IMR-90 (cell line): ENCODE results near the gene RAB19. TPM values are rescaled to one million over a fixed set of nuclear protein-coding genes. Genes with fewer than 3 reads are reported as not detected.

Source experiments
- ATAC-seq: fragments of 200-7000 bp; cut with Tn5 transposase; 2 replicates; pipeline ENCODE4 v1.9.1; 2020; ENCODE audit warnings: low read depth, mild to moderate bottlenecking, moderate library complexity
- BruUV-seq: library from RNA; stranded (reverse); fragments of 400-500 nt; replicated peaks from 2 replicates; lab custom pipeline; 2021; lab: Mats Ljungman, UMichigan
- CTCF ChIA-PET: fragments of 300-600 bp; formaldehyde crosslinking; extraction: SDS; loops from one replicate; lab custom pipeline; 2021; ENCODE audit warnings: antibody characterized with exemption; lab: Yijun Ruan, JAX
- POLR2A ChIA-PET: fragments of 300-600 bp; sonication (Branson Sonifier 250); formaldehyde crosslinking; loops from one replicate; lab custom pipeline; 2022; ENCODE audit warnings: antibody characterized with exemption; ENCODE audit not compliant: unreplicated experiment; lab: Charles Lee
- DNase-seq: peaks from one replicate; pipeline ENCODE4 v3.0.0; 2013
- H2AFZ ChIP-seq: replicated peaks from 2 replicates; pipeline ENCODE3; 2013; ENCODE audit warnings: low read length, mild to moderate bottlenecking; ENCODE audit not compliant: poor library complexity
- H2AK5ac ChIP-seq: 2 replicates; pipeline ENCODE4 v1.6.1; 2013; ENCODE audit warnings: low read depth, low read length, inconsistent platforms
- H2AK9ac ChIP-seq: replicated peaks from 2 replicates; pipeline ENCODE3; 2013; ENCODE audit warnings: mild to moderate bottlenecking, low read depth, low read length, moderate library complexity; ENCODE audit not compliant: poor library complexity
- H2BK120ac ChIP-seq: 2 replicates; pipeline ENCODE4 v1.6.1; 2013; ENCODE audit warnings: low read depth, low read length, inconsistent platforms
- H2BK15ac ChIP-seq: 3 replicates; pipeline ENCODE4 v1.6.1; 2013; ENCODE audit warnings: low read depth, low read length, inconsistent platforms
- H2BK20ac ChIP-seq: 2 replicates; pipeline ENCODE4 v1.6.1; 2013; ENCODE audit warnings: low read depth, mild to moderate bottlenecking, inconsistent platforms, low read length, moderate library complexity
- H2BK5ac ChIP-seq: 2 replicates; pipeline ENCODE4 v1.6.1; 2013; ENCODE audit warnings: mild to moderate bottlenecking, low read depth, low read length, inconsistent platforms; ENCODE audit not compliant: poor library complexity, severe bottlenecking
- H3K14ac ChIP-seq: replicated peaks from 2 replicates; pipeline ENCODE4 v1.6.1; 2013; ENCODE audit warnings: low read depth, low read length, inconsistent platforms
- H3K18ac ChIP-seq: 2 replicates; pipeline ENCODE4 v1.6.1; 2013; ENCODE audit warnings: low read depth, low read length, control low read depth
- H3K23ac ChIP-seq: 2 replicates; pipeline ENCODE4 v1.6.1; 2013; ENCODE audit warnings: low read depth, low read length, inconsistent platforms
- H3K27ac ChIP-seq: 2 replicates; pipeline ENCODE4 v1.5.1; 2013; ENCODE audit warnings: mild to moderate bottlenecking, control low read depth, low read length; ENCODE audit not compliant: insufficient read depth
- H3K27me3 ChIP-seq: 2 replicates; pipeline ENCODE4 v1.6.1; 2013; ENCODE audit warnings: low read length; ENCODE audit not compliant: control insufficient read depth, insufficient read depth
- H3K36me3 ChIP-seq: 2 replicates; pipeline ENCODE4 v1.6.1; 2013; ENCODE audit warnings: low read length, mixed read lengths; ENCODE audit not compliant: control insufficient read depth, insufficient read depth
- H3K4ac ChIP-seq: 2 replicates; pipeline ENCODE4 v1.6.1; 2013; ENCODE audit warnings: low read depth, low read length, inconsistent platforms
- H3K4me1 ChIP-seq: 2 replicates; pipeline ENCODE4 v1.6.1; 2013; ENCODE audit warnings: low read length, mixed read lengths; ENCODE audit not compliant: control insufficient read depth, insufficient read depth
- H3K4me2 ChIP-seq: 2 replicates; pipeline ENCODE4 v1.6.1; 2013; ENCODE audit warnings: low read depth, mild to moderate bottlenecking, control low read depth, low read length, moderate library complexity
- H3K4me3 ChIP-seq: 2 replicates; pipeline ENCODE4 v1.5.1; 2013; ENCODE audit warnings: low read depth, mild to moderate bottlenecking, control low read depth, low read length, moderate library complexity; ENCODE audit not compliant: insufficient read depth
- H3K56ac ChIP-seq: 2 replicates; pipeline ENCODE4 v1.6.1; 2013; ENCODE audit warnings: low read length, inconsistent platforms; ENCODE audit not compliant: insufficient read depth; ENCODE audit errors: extremely low read depth
- H3K79me1 ChIP-seq, 2 experiments: 2 replicates each; pipeline ENCODE4 v1.6.1; 2013; ENCODE audit warnings: low read length in 2 of 2, inconsistent platforms in 1 of 2, low read depth in 1 of 2
- H3K9ac ChIP-seq: 2 replicates; pipeline ENCODE4 v1.6.1; 2013; ENCODE audit warnings: low read depth, low read length, control low read depth
- H3K9me1 ChIP-seq: 2 replicates; pipeline ENCODE4 v1.6.1; 2013; ENCODE audit warnings: low read length, inconsistent platforms; ENCODE audit not compliant: insufficient read depth
- H3K9me3 ChIP-seq: 2 replicates; pipeline ENCODE4 v1.6.1; 2013; ENCODE audit warnings: low read length; ENCODE audit not compliant: control insufficient read depth, insufficient read depth
- H4K20me1 ChIP-seq: 2 replicates; pipeline ENCODE4 v1.6.1; 2013; ENCODE audit warnings: low read length, inconsistent platforms; ENCODE audit not compliant: insufficient read depth
- H4K5ac ChIP-seq: 2 replicates; pipeline ENCODE4 v1.6.1; 2013; ENCODE audit warnings: mild to moderate bottlenecking, low read depth, low read length, control low read depth
- H4K8ac ChIP-seq, 2 experiments: 2 replicates each; pipeline ENCODE4 v1.6.1; 2013; ENCODE audit warnings: low read depth in 2 of 2, low read length in 2 of 2, control low read depth in 1 of 2, inconsistent platforms in 1 of 2
- H4K91ac ChIP-seq: 2 replicates; pipeline ENCODE4 v1.6.1; 2013; ENCODE audit warnings: low read depth, low read length, inconsistent platforms; ENCODE audit not compliant: insufficient read depth
- CHD1 ChIP-seq: IDR thresholded peaks from 2 replicates; pipeline ENCODE4 v1.6.1; 2012; ENCODE audit warnings: low read depth, low read length, improper control_type of control experiment
- ELK1 ChIP-seq: fragments of 150-350 bp; IDR thresholded peaks from 2 replicates; pipeline ENCODE4 v1.6.1; 2016; ENCODE audit warnings: low read depth, mild to moderate bottlenecking, low read length, moderate library complexity, borderline replicate concordance
- MAFK ChIP-seq: IDR thresholded peaks from 2 replicates; pipeline ENCODE4 v1.6.1; 2012; ENCODE audit warnings: low read depth, low read length, improper control_type of control experiment
- MXI1 ChIP-seq: IDR thresholded peaks from 2 replicates; pipeline ENCODE4 v1.6.1; 2012; ENCODE audit warnings: low read depth, mild to moderate bottlenecking, low read length, moderate library complexity, borderline replicate concordance
- POLR2A ChIP-seq: IDR thresholded peaks from 2 replicates; pipeline ENCODE4 v1.6.1; 2012; ENCODE audit warnings: mild to moderate bottlenecking, low read depth, low read length
- RCOR1 ChIP-seq: IDR thresholded peaks from 2 replicates; pipeline ENCODE4 v1.6.1; 2012; ENCODE audit warnings: mild to moderate bottlenecking, low read length, improper control_type of control experiment; ENCODE audit not compliant: insufficient replicate concordance
- RFX5 ChIP-seq: IDR thresholded peaks from 2 replicates; pipeline ENCODE4 v1.8.0; 2012; ENCODE audit warnings: low read depth, mild to moderate bottlenecking, low read length, moderate library complexity
- SMC3 ChIP-seq: fragments of 150-350 bp; IDR thresholded peaks from 2 replicates; pipeline ENCODE4 v1.6.1; 2016; ENCODE audit warnings: low read depth, mild to moderate bottlenecking, antibody characterized with exemption, low read length, moderate library complexity
- USF2 ChIP-seq: fragments of 150-350 bp; IDR thresholded peaks from 2 replicates; pipeline ENCODE4 v1.6.1; 2017; ENCODE audit warnings: mild to moderate bottlenecking, antibody characterized with exemption, low read length, low read depth
- WGBS, 2 experiments: methylation state at CpG; one replicate each; pipeline versions ENCODE4 v1.1.5 to v1.1.7; 2013; ENCODE audit warnings: missing lambda C conversion rate in 2 of 2; ENCODE audit not compliant: insufficient read length in 1 of 2; ENCODE audit errors: extremely low coverage in 2 of 2; 5-methylcytosine and 5-hydroxymethylcytosine counted together
- dilution Hi-C: fragments of 300-500 bp; cut with HindIII; formaldehyde crosslinking; loops from one replicate; pipeline ENCODE4 v1.14.3; 2018; ENCODE audit warnings: low sequenced_read_pairs; ENCODE audit not compliant: unreplicated experiment
- in situ Hi-C: fragments of 300-500 bp; cut with MboI; formaldehyde crosslinking; loops from 3 replicates; pipeline ENCODE4 v1.14.3; 2019; ENCODE audit warnings: low sequenced_read_pairs, inconsistent platforms, mixed read lengths
- intact Hi-C: fragments of 100-400 bp; cut with micrococcal nuclease; formaldehyde crosslinking; loops from 2 replicates; pipeline ENCODE4 v1.10.0; 2022
- polyA plus RNA-seq, 3 experiments: library from polyadenylated mRNA; depleted of rRNA; stranded (reverse); fragments of >200 nt; gene quantifications; 2 replicates each; pipeline ENCODE4 v1.2.3, GENCODE V29; 2012; ENCODE audit warnings: low replicate concordance in 1 of 3
- total RNA-seq: library from RNA; depleted of rRNA; stranded (reverse); fragments of >200 nt; gene quantifications from 2 replicates; pipeline ENCODE4 v1.2.3, GENCODE V29; 2012

RAB19 gene
- total and polyA plus RNA-seq, 2 of the 4 experiments (the other 2 are of a cell fraction): not detected

GRCh38 chr7:140398821-140399220 lies 5.0 kb upstream of the RAB19 start:
- no peak overlapping the region for H4K5ac ChIP-seq
- H2AK5ac ChIP-seq: peak overlapping the region; percentile 49; the same call in 1 of the 2 replicates
- ChIA-PET CTCF (no interaction called here), POLR2A (interaction anchor here (0.6 kb wide), 1 partner anchor 104 kb away, joined by 6 read pairs; no protein-coding TSS in a partner anchor)
- no peak overlapping the region for H3K9ac ChIP-seq
- intact Hi-C loops (no loop called here), in situ Hi-C loops (no loop called here), dilution Hi-C loops (no loop called here)
- H3K79me1 ChIP-seq: peaks cover 11 to 28% of the 10 kb centered on the region in 2 experiments
- no peaks in the 10 kb centered on the region for H3K36me3 ChIP-seq
- H3K9me1 ChIP-seq: peaks cover 3% of the 10 kb centered on the region; the same call in 1 of the 2 replicates
- peaks cover 5% of the 10 kb centered on the region for H3K4me1 ChIP-seq
- H3K4me3 ChIP-seq: no peak overlapping the region
- peaks cover 8% of the 10 kb centered on the region for H3K27me3 ChIP-seq
- no peak for ATAC-seq
- H3K27ac ChIP-seq: no peak overlapping the region
- no peak overlapping the region for H2BK5ac ChIP-seq
- no peak overlapping the region for H4K8ac ChIP-seq
- no peak overlapping the region for H3K4me2 ChIP-seq
- no TSS peak for BruUV-seq
- no peak overlapping the region for H2AK9ac ChIP-seq
- H3K18ac ChIP-seq: no peak overlapping the region
- H2BK120ac ChIP-seq: no peak overlapping the region
- H4K91ac ChIP-seq: no peak overlapping the region
- H2AFZ ChIP-seq: peak overlapping the region; percentile 47
- H2BK15ac ChIP-seq: no peak overlapping the region
- TF ChIP-seq POLR2A (no peak), USF2 (no peak), ELK1 (no peak), RFX5 (no peak), SMC3 (no peak), MAFK (no peak), CHD1 (no peak), RCOR1 (no peak), MXI1 (no peak)
- H3K9me3 ChIP-seq: no peaks in the 10 kb centered on the region
- no peak overlapping the region for H3K14ac ChIP-seq
- no peak overlapping the region for H2BK20ac ChIP-seq
- DNase-seq: no peak
- no peak overlapping the region for H3K23ac ChIP-seq
- no peak overlapping the region for H3K4ac ChIP-seq
- peaks cover 22% of the 10 kb centered on the region for H4K20me1 ChIP-seq
- 30% methylated on average over 2 of the region's 10 CpGs; no CpG with 5 or more reads in 1 of the 2 experiments for whole genome bisulfite sequencing, 2 experiments
- no peak overlapping the region for H3K56ac ChIP-seq
